ENCODE results near the gene SLC6A19.

- no peak for TF ChIP-seq CTCF (IDR thresholded peaks at IDR 0.05; ENCODE audit: low read depth, low read length, missing input control)
- TF ChIP-seq MAX (IDR thresholded peaks at IDR 0.05), result no peak
- TF ChIP-seq RAD21 (IDR thresholded peaks at IDR 0.05), result no peak
- TF ChIP-seq REST (IDR thresholded peaks at IDR 0.05), result no peak
- no peak for TF ChIP-seq FOXA2 (IDR thresholded peaks at IDR 0.05)
These were observed 44.5 kb upstream of the SLC6A19 start for GRCh38 chr5:1156754-1157460.
